SK-N-SH treated with all-trans-retinoic acid at 6 μM for 48 hours (cell line): ENCODE data around the gene ROBO2.

Experiments
- ARNTL ChIP-seq: fragments of 450-650 bp; formaldehyde crosslinking; IDR thresholded peaks from 2 replicates; pipeline ENCODE4 v1.5.0; 2020; ENCODE audit warnings: low read depth, mild to moderate bottlenecking, moderate library complexity, borderline replicate concordance
- CREB5 ChIP-seq: fragments of 250-450 bp; sonication (Bioruptor Pico); IDR thresholded peaks from 2 replicates; pipeline ENCODE4 v1.5.1; 2020; ENCODE audit warnings: low read depth, mild to moderate bottlenecking, moderate library complexity
- ESRRG ChIP-seq: fragments of 250-450 bp; sonication (Bioruptor Pico); IDR thresholded peaks from 2 replicates; pipeline ENCODE4 v1.6.1; 2021; ENCODE audit warnings: mild to moderate bottlenecking
- GLIS3 ChIP-seq: fragments of 250-450 bp; sonication (Bioruptor Pico); IDR thresholded peaks from 2 replicates; pipeline ENCODE4 v1.5.0; 2020; ENCODE audit warnings: mild to moderate bottlenecking, moderate library complexity
- OSR1 ChIP-seq: fragments of 250-450 bp; sonication (Bioruptor Pico); IDR thresholded peaks from 2 replicates; pipeline ENCODE4 v1.8.0; 2022; ENCODE audit warnings: moderate library complexity, mild to moderate bottlenecking, inconsistent platforms
- PATZ1 ChIP-seq: fragments of 250-450 bp; sonication (Bioruptor Pico); IDR thresholded peaks from 2 replicates; pipeline ENCODE4 v1.8.0; 2020; ENCODE audit warnings: mild to moderate bottlenecking, moderate library complexity, borderline replicate concordance
- POU6F1 ChIP-seq: fragments of 250-450 bp; sonication (Bioruptor Pico); IDR thresholded peaks from 2 replicates; pipeline ENCODE4 v1.8.0; 2021; ENCODE audit warnings: low read depth, mild to moderate bottlenecking, moderate library complexity, borderline replicate concordance
- PPARA ChIP-seq: fragments of 250-450 bp; sonication (Bioruptor Pico); IDR thresholded peaks from 2 replicates; pipeline ENCODE4 v1.5.0; 2020; ENCODE audit warnings: mild to moderate bottlenecking, borderline replicate concordance
- RARB ChIP-seq: fragments of 250-450 bp; sonication (Bioruptor Pico); IDR thresholded peaks from 2 replicates; pipeline ENCODE4 v1.8.0; 2021; ENCODE audit warnings: mild to moderate bottlenecking, moderate library complexity
- SNAI2 ChIP-seq: fragments of 250-450 bp; sonication (Bioruptor Pico); IDR thresholded peaks from 2 replicates; pipeline ENCODE4 v1.5.0; 2020; ENCODE audit warnings: mild to moderate bottlenecking, moderate library complexity
- TOX ChIP-seq: fragments of 250-450 bp; sonication (Bioruptor Pico); IDR thresholded peaks from 2 replicates; pipeline ENCODE4 v1.8.0; 2021; ENCODE audit warnings: mild to moderate bottlenecking, moderate library complexity, borderline replicate concordance
- ZFP30 ChIP-seq: fragments of 450-650 bp; formaldehyde crosslinking; IDR thresholded peaks from 2 replicates; pipeline ENCODE4 v1.5.0; 2022; ENCODE audit warnings: mild to moderate bottlenecking, moderate library complexity
- ZNF8 ChIP-seq: fragments of 450-650 bp; formaldehyde crosslinking; IDR thresholded peaks from 2 replicates; pipeline ENCODE4 v1.5.0; 2020; ENCODE audit warnings: mild to moderate bottlenecking, moderate library complexity

GRCh38 chr3:77412021-77412438 lies 372.1 kb downstream of the ROBO2 start:
- TF ChIP-seq POU6F1 (CRISPR knock-in tag) (no peak), GLIS3 (CRISPR knock-in tag) (no peak), ESRRG (CRISPR knock-in tag) (no peak), ZFP30 (CRISPR knock-in tag) (no peak), OSR1 (CRISPR knock-in tag) (no peak), CREB5 (no peak), PPARA (CRISPR knock-in tag) (no peak), SNAI2 (CRISPR knock-in tag) (no peak), PATZ1 (CRISPR knock-in tag) (no peak), RARB (CRISPR knock-in tag) (no peak), ZNF8 (no peak), TOX (CRISPR knock-in tag) (no peak), ARNTL (CRISPR knock-in tag) (no peak)
